B cell (primary cell): ENCODE results near the gene TOB2. TPM values are rescaled to one million over a fixed set of nuclear protein-coding genes. Genes with fewer than 3 reads are reported as not detected.

ENCODE experiments used
- ATAC-seq: fragments of 200-7000 bp; cut with Tn5 transposase; one replicate; pipeline ENCODE4 v1.10.0; 2021; ENCODE audit warnings: low read depth, mild to moderate bottlenecking, moderate number of reproducible peaks, moderate library complexity
- CTCF ChIA-PET: fragments of 350-600 bp; sonication (Branson Sonifier 250); formaldehyde crosslinking; loops from one replicate; lab custom pipeline; 2021; ENCODE audit warnings: antibody characterized with exemption, inconsistent platforms; lab: Charles Lee
- POLR2A ChIA-PET: fragments of 350-600 bp; sonication (Branson Sonifier 250); formaldehyde crosslinking; loops from one replicate; lab custom pipeline; 2021; ENCODE audit warnings: antibody characterized with exemption; lab: Charles Lee
- DNase-seq: peaks from one replicate; pipeline ENCODE4 v3.0.0; 2013
- H2AFZ ChIP-seq: 2 replicates; pipeline ENCODE4 v1.6.1; 2012; ENCODE audit warnings: mild to moderate bottlenecking, low read depth, low read length; ENCODE audit not compliant: insufficient read depth, poor library complexity, severe bottlenecking
- H3K27ac ChIP-seq, 2 donors: 1 replicate in 1 of 2; 2 replicates in 1 of 2; pipeline ENCODE4 v1.5.1; 2012 to 2013; ENCODE audit warnings: low read length in 2 of 2, mild to moderate bottlenecking in 2 of 2, moderate library complexity in 1 of 2
- H3K27me3 ChIP-seq, 4 experiments: fragments of 200-600 bp in 1 of 4; sonication (generic) in 1 of 4; replicated peaks in 1 of 4; 1 replicate in 2 of 4; 2 replicates in 2 of 4; pipeline versions ENCODE4 v1.6.1 to v1.7.0; 2013 to 2016; ENCODE audit warnings: low read length in 3 of 4, mild to moderate bottlenecking in 2 of 4, mixed read lengths in 1 of 4, moderate library complexity in 1 of 4; ENCODE audit not compliant: insufficient read depth in 4 of 4, control insufficient read depth in 3 of 4; ENCODE audit errors: control extremely low read depth in 1 of 4
- H3K36me3 ChIP-seq, 2 experiments: replicated peaks in 1 of 2; 1 replicate in 1 of 2; 2 replicates in 1 of 2; pipeline versions ENCODE4 v1.6.1 to v1.7.1; 2013; ENCODE audit warnings: low read length in 1 of 2; ENCODE audit not compliant: insufficient read depth in 2 of 2, control insufficient read depth in 1 of 2; ENCODE audit errors: control extremely low read depth in 1 of 2, extremely low read depth in 1 of 2
- H3K4me1 ChIP-seq, 2 donors: fragments of 200-600 bp in 1 of 2; sonication (generic) in 1 of 2; 1 replicate in 1 of 2; 2 replicates in 1 of 2; pipeline versions ENCODE4 v1.5.1 to v1.6.1; 2013 to 2017; ENCODE audit warnings: low read length in 2 of 2; ENCODE audit not compliant: control insufficient read depth in 2 of 2, insufficient read depth in 2 of 2
- H3K4me2 ChIP-seq: replicated peaks from 2 replicates; pipeline ENCODE3; 2012; ENCODE audit warnings: mild to moderate bottlenecking, low read depth, low read length; ENCODE audit not compliant: poor library complexity, severe bottlenecking
- H3K4me3 ChIP-seq, 5 experiments: fragments of 200-600 bp in 1 of 5; sonication (generic) in 1 of 5; 1 replicate in 3 of 5; 2 replicates in 2 of 5; pipeline versions ENCODE4 v1.5.1 to v1.7.0; 2011 to 2016; ENCODE audit warnings: low read length in 4 of 5, mild to moderate bottlenecking in 4 of 5, low read depth in 2 of 5, control low read depth in 1 of 5, moderate library complexity in 1 of 5; ENCODE audit not compliant: insufficient read depth in 1 of 5; ENCODE audit errors: control extremely low read depth in 1 of 5, extremely low read depth in 1 of 5
- H3K79me2 ChIP-seq: fragments of 200-600 bp; sonication (generic); one replicate; pipeline ENCODE4 v1.6.0; 2016; ENCODE audit warnings: low read length; ENCODE audit not compliant: control insufficient read depth, insufficient read depth
- H3K9ac ChIP-seq: fragments of 200-600 bp; sonication (generic); 2 replicates; pipeline ENCODE4 v1.6.1; 2017; ENCODE audit warnings: mild to moderate bottlenecking, low read length, moderate library complexity
- H3K9me3 ChIP-seq, 3 donors: one replicate each; pipeline versions ENCODE4 v1.6.1 to v1.7.1; 2013; ENCODE audit warnings: low read length in 2 of 3; ENCODE audit not compliant: control insufficient read depth in 2 of 3, insufficient read depth in 1 of 3; ENCODE audit errors: control extremely low read depth in 1 of 3
- H4K20me1 ChIP-seq: 2 replicates; pipeline ENCODE4 v1.6.0; 2012; ENCODE audit warnings: mild to moderate bottlenecking, low read length; ENCODE audit not compliant: insufficient read depth, control insufficient read depth, poor library complexity, severe bottlenecking
- H3K27ac Mint-ChIP-seq: one replicate; pipeline ENCODE4 v1.8.0; 2021; ENCODE audit warnings: mixed read lengths
- H3K27me3 Mint-ChIP-seq: one replicate; pipeline ENCODE4 v1.8.0; 2021; ENCODE audit warnings: mixed read lengths
- H3K4me1 Mint-ChIP-seq: one replicate; pipeline ENCODE4 v1.8.0; 2021; ENCODE audit warnings: mixed read lengths
- H3K4me3 Mint-ChIP-seq: one replicate; pipeline ENCODE4 v1.8.0; 2021; ENCODE audit warnings: mixed read lengths
- H3K9me3 Mint-ChIP-seq: one replicate; pipeline ENCODE4 v1.8.0; 2022; ENCODE audit warnings: mixed read lengths; ENCODE audit not compliant: insufficient read depth
- CTCF ChIP-seq: fragments of 200-600 bp; IDR thresholded peaks from one replicate; pipeline ENCODE4 v1.8.0; 2022; ENCODE audit warnings: antibody characterized with exemption, mild to moderate bottlenecking
- EZH2 ChIP-seq: IDR thresholded peaks from 2 replicates; pipeline ENCODE4 v1.6.1; 2012; ENCODE audit warnings: borderline replicate concordance, low read depth, mild to moderate bottlenecking, moderate library complexity, low read length; ENCODE audit not compliant: insufficient read depth, poor library complexity, severe bottlenecking
- WGBS: methylation state at CpG from one replicate; pipeline ENCODE4 v1.1.5; 2013; ENCODE audit warnings: missing lambda C conversion rate; ENCODE audit not compliant: insufficient coverage; 5-methylcytosine and 5-hydroxymethylcytosine counted together
- intact Hi-C: fragments of 100-400 bp; cut with micrococcal nuclease; formaldehyde crosslinking; loops from one replicate; pipeline ENCODE4 v1.10.0; 2022
- polyA plus RNA-seq: library from polyadenylated mRNA; depleted of rRNA; stranded (reverse); fragments of >200 nt; gene quantifications from 2 replicates; pipeline ENCODE4 v1.2.3, GENCODE V29; 2012
- total RNA-seq, 2 donors: library from RNA; stranded (reverse); fragments of 120-200 nt in 1 of 2; gene quantifications; 1 replicate in 1 of 2; 2 replicates in 1 of 2; pipeline versions ENCODE4 v1.2.3 to v1.2.4, GENCODE V29; 2013 to 2022

TOB2 gene
- total and polyA plus RNA-seq, 2 donors (not counting 1 experiment from before 2014, with no cell fraction given) = 40.4 to 56.0 TPM

- Histone ChIP-seq H3K4me3 (no peak overlapping the region), H3K27ac (peak overlapping the region; percentile 10 to 17), H3K36me3 (peaks cover 1 to 38% of the 10 kb centered on the region in 2 experiments), H3K9ac (no peak overlapping the region), H2AFZ (no peak overlapping the region), H3K27me3 (no peaks in the 10 kb centered on the region), H3K79me2 (peaks cover 92% of the 10 kb centered on the region), H4K20me1 (no peaks in the 10 kb centered on the region), H3K4me2 (no peak overlapping the region), H3K4me1 (peaks cover 22 to 41% of the 10 kb centered on the region in 2 donors), H3K9me3 (no peaks in the 10 kb centered on the region)
- H3K4me3 Mint-ChIP-seq = peak overlapping the region; percentile 32
- ChIA-PET POLR2A (interaction anchor here (0.5 to 0.9 kb wide), 2 partner anchors 23 to 1177 kb away, joined by 3 to 10 read pairs; no protein-coding TSS in a partner anchor), CTCF (interaction anchor here (1.0 to 1.5 kb wide), 2 partner anchors 55 to 67 kb away, joined by 4 read pairs; no protein-coding TSS in a partner anchor)
- intact Hi-C loops = no loop called here
- no peak for ATAC-seq
- peaks cover 62% of the 10 kb centered on the region for H3K4me1 Mint-ChIP-seq
- no peaks in the 10 kb centered on the region for H3K27me3 Mint-ChIP-seq
- DNase-seq = no peak
- no peak for TF ChIP-seq CTCF
- no peak for TF ChIP-seq EZH2
- 100% methylated on average over 1 of the region's 2 CpGs for WGBS
- no peaks in the 10 kb centered on the region for H3K9me3 Mint-ChIP-seq
- H3K27ac Mint-ChIP-seq = peak overlapping the region; percentile 23
These were observed 24.3 kb upstream of the TOB2 start for GRCh38 chr22:41470886-41471285.

DNA sequence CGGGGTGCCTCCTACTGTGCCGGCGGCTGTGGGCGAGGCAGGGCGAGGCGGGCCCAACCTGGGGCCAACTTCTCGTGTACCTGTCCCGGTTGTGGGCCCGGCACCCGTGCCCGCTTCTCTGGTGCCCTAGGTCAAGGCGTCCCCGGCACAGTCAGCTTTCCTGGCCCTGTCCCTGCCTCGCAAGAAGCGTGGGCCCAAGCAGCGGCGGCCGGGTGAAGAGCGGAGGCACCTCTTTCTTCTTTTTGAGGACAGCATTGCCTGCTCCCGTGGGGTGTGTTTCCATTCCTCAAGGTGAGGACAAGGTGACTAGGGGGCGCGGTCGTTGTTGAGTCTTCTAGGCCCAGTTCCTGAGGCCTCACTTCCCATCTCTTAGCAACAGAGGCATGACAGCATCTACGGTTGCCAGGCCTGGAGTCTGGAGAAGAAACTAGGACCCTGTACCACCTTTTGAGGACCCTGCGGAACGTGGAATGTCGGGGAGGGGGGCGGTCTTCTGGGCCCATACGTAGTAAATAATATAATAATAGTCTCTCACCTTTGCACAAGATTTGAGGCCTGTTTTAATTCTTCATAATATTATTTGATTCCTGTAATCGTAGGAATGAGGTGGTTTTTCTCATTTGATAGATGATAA is 22.7 kb upstream of the TOB2 start:
- no peak for DNase-seq
- ATAC-seq = no peak
- CTCF ChIA-PET = interaction anchor here (0.7 to 3.7 kb wide), 15 partner anchors 8 to 120 kb away, joined by 3 to 41 read pairs (median 6); partner anchors contain the start of genes PMM1, TEF and TOB2

More for the DNA sequence above, 22.7 kb upstream of the TOB2 start:
- H3K27ac Mint-ChIP-seq = peak overlapping the region; percentile 98
- H3K27me3 ChIP-seq = no peaks in the 10 kb centered on the region
- H3K27me3 Mint-ChIP-seq = no peaks in the 10 kb centered on the region
- intact Hi-C loops = loop anchor here (1.0 to 5.0 kb wide), 6 partner anchors 9 to 183 kb away; partner anchors contain the start of genes DESI1, RANGAP1, TEF and XRCC6
- no peaks in the 10 kb centered on the region for H4K20me1 ChIP-seq
- WGBS = 0% methylated on average over 21 of the region's 30 CpGs
- H3K9ac ChIP-seq = peak overlapping the region; percentile 99
- H3K27ac ChIP-seq = peak overlapping the region; percentile 99
- peaks cover 6 to 51% of the 10 kb centered on the region in 2 experiments for H3K36me3 ChIP-seq
- TF ChIP-seq CTCF (no peak), EZH2 (no peak)
- H3K4me2 ChIP-seq = peak overlapping the region; percentile 89
- no peaks in the 10 kb centered on the region for H3K9me3 Mint-ChIP-seq
- H3K4me1 ChIP-seq = peaks cover 20 to 31% of the 10 kb centered on the region in 2 donors
- H3K4me3 ChIP-seq = peak overlapping the region; percentile 71 to 98 (median 86)
- peak overlapping the region; percentile 89 for H3K4me3 Mint-ChIP-seq
- no peaks in the 10 kb centered on the region for H3K9me3 ChIP-seq
- H3K4me1 Mint-ChIP-seq = peaks cover 61% of the 10 kb centered on the region
- peaks cover 94% of the 10 kb centered on the region for H3K79me2 ChIP-seq
- POLR2A ChIA-PET = interaction anchor here (0.6 to 2.9 kb wide), 9 partner anchors 10 to 529 kb away, joined by 4 to 88 read pairs (median 7); partner anchors contain the start of genes POLR3H, TEF, TOB2 and WBP2NL
- peak overlapping the region; percentile 86 for H2AFZ ChIP-seq
